ENCODE data around the gene COPS2.

- TF ChIP-seq EZH2 (IDR thresholded peaks at IDR 0.05; ENCODE audit: low read length) = no peak
- TF ChIP-seq, protein P1, sequence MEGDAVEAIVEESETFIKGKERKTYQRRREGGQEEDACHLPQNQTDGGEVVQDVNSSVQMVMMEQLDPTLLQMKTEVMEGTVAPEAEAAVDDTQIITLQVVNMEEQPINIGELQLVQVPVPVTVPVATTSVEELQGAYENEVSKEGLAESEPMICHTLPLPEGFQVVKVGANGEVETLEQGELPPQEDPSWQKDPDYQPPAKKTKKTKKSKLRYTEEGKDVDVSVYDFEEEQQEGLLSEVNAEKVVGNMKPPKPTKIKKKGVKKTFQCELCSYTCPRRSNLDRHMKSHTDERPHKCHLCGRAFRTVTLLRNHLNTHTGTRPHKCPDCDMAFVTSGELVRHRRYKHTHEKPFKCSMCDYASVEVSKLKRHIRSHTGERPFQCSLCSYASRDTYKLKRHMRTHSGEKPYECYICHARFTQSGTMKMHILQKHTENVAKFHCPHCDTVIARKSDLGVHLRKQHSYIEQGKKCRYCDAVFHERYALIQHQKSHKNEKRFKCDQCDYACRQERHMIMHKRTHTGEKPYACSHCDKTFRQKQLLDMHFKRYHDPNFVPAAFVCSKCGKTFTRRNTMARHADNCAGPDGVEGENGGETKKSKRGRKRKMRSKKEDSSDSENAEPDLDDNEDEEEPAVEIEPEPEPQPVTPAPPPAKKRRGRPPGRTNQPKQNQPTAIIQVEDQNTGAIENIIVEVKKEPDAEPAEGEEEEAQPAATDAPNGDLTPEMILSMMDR (optimal IDR thresholded peaks at IDR 0.05 in 1 of 3, IDR thresholded peaks at IDR 0.05 in 1 of 3, conservative IDR thresholded peaks at IDR 0.05 in 1 of 3; ENCODE audit: extremely low read depth in 1 of 3, insufficient read depth in 2 of 3, low read length in 3 of 3) = no peak
Observed at GRCh38 chr15:49137861-49138260, 17.5 kb downstream of the COPS2 start.

Data from keratinocyte (primary cell).